ENCODE measurements around the gene NKX2-3.

The NKX2-3 gene

GRCh38 chr10:99539120-99539519 is 6.4 kb downstream of the NKX2-3 start:
- no peak for DNase-seq

GRCh38 chr10:99539820-99540219 is 7.1 kb downstream of the NKX2-3 start:
- no peak for DNase-seq

DNA sequence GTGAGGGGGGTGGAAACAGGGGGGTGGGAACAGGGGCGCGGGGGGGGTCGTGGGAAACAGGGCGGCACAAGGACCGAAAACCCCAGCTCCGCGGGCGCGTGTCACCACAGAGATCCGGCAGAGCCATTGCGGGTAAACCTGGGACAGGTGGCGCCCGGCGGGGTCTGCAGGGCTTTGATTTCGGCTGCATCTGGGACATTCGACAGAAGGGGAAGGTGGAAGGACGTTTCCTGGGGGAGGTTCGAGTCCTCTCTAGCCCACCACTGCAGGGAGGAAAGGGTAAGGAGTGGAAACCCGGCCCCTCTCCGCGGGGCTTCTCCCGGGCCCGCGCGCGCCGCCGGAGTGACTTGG is 7.5 kb downstream of the NKX2-3 start:
- DNase-seq, result no peak

- DNase-seq, result no peak
These were observed 8.2 kb downstream of the NKX2-3 start for GRCh38 chr10:99540657-99541531.

DNA sequence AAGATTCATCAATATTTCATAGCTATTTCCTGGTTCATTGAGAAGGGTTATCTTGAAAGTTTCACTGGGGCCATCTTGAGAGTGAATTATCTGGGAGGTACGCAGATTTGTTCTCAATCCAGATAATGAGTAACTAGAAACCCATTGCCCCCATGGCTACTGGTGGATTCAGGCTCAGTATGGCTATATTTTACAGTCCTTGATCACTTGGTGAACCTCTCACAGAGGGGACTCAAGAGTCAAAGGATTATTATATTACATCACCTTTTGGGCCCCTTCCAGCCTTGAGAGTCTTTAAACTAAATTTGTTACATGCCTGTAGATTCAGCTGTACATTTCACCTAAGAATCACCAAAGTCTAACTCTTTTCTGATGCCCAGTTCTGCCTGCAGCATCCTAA is 11.6 kb downstream of the NKX2-3 start:
- no peak for DNase-seq

- peak; percentile 3 for DNase-seq
These were observed 15.3 kb downstream of the NKX2-3 start for GRCh38 chr10:99548041-99548530.

DNA sequence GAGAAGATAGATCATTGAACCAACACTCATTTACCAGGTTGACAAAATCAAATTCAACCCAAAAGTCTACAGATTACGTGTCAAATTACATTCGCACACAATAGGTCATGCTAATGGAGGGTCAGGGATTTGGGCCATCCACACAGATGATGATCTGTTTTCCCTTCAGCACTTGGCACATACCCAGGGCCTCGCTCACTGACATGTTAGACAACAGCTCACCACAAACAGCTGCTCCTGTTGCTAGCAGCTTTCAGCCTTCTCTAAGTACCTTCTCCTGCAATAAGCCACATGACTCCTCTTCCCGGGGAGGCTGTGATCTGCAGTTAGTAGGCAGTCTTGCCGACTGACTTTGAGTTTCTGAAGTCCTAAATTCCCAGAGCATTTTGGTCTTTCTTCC is 18.4 kb downstream of the NKX2-3 start:
- DNase-seq, result peak; percentile 82

GRCh38 chr10:99551616-99552015 is 18.9 kb downstream of the NKX2-3 start:
- DNase-seq, result no peak

GRCh38 chr10:99555371-99555770 is 22.6 kb downstream of the NKX2-3 start:
- no peak for DNase-seq

DNA sequence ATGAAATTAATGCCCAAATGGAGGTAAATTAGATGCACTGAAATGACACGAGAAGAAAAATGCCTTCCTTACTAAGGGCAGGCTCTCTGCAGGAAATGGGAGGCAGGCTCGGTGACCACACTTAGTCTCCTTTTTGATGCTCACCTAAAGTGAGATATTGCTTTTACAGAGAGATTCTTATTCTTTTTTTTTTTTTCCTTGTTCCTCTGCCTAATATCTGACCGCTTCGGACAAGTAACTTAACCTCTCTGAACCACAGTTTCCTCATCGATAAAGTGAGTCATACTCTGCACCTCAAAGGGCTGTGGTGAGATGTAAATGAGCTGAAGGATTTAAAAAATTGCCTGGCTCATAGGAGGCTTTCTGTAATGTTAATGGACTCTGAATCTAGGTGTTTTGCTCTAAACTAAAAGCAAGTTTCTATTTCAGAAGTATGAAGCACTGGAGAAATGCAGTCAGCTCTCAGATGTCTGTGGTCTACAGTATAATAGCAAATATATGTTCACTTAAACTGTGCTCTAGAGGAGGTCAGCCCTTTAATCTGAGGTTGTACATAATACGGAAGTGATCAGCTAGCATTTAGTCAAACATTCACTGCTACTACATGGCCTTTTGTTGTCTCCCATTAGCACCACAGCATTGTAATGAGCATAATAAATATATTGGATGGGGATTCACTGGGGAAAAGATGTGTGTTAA is 23.2 kb downstream of the NKX2-3 start:
- DNase-seq, result no peak

DNA sequence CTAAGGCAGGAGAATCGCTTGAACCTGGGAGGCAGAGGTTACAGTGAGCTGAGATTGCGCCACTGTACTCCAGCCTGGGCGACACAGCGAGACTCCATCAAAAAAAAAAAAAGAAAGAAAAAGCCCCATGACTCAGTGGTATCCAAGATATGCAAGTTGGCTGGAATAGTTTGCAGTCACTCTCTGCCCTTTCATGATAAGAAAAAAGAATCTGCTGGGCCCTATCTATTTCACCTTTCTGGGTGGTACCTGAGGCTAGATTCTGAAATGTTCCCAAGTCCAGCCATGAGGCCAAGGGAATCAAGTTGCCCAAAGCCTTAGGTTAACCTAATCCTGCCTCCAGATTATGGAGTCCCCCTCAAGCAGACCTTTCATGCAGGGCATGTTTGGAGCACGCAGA is 24.3 kb downstream of the NKX2-3 start:
- DNase-seq, result no peak

GRCh38 chr10:99558708-99559107 is 26.0 kb downstream of the NKX2-3 start:
- no peak for DNase-seq

- peak; percentile 44 for DNase-seq
These were observed 27.8 kb downstream of the NKX2-3 start for GRCh38 chr10:99560277-99561126.

GRCh38 chr10:99562631-99563030 is 29.9 kb downstream of the NKX2-3 start:
- DNase-seq, result no peak

GRCh38 chr10:99564361-99564760 is 31.6 kb downstream of the NKX2-3 start:
- no peak for DNase-seq

GRCh38 chr10:99565166-99565565 is 32.4 kb downstream of the NKX2-3 start:
- DNase-seq, result no peak

GRCh38 chr10:99569253-99569939 is 36.7 kb downstream of the NKX2-3 start:
- no peak for DNase-seq

GRCh38 chr10:99569961-99570360 is 37.2 kb downstream of the NKX2-3 start:
- no peak for DNase-seq

GRCh38 chr10:99571816-99572215 is 39.1 kb downstream of the NKX2-3 start:
- DNase-seq, result no peak

- no peak for DNase-seq
These were observed 41.0 kb downstream of the NKX2-3 start for GRCh38 chr10:99573790-99574189.

DNA sequence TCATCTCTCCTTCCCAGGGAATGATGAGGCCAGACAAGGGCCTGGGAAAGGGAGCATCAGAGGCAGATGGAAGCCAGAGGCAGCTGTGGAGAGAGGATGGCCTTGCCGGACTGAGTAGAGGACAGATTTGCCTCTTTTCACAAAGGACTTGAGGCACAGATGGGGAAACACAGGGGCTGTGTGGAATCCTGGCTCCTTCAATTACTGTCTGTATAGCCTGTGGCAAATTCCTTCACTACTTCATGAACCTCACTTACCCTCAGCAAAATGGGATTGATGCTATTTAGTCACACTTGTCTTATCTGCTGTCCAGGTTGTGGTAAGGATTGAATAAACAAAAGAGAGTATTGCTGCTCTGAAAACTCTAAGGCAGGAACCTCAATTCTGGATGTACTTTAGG is 47.2 kb downstream of the NKX2-3 start:
- DNase-seq, result no peak

DNA sequence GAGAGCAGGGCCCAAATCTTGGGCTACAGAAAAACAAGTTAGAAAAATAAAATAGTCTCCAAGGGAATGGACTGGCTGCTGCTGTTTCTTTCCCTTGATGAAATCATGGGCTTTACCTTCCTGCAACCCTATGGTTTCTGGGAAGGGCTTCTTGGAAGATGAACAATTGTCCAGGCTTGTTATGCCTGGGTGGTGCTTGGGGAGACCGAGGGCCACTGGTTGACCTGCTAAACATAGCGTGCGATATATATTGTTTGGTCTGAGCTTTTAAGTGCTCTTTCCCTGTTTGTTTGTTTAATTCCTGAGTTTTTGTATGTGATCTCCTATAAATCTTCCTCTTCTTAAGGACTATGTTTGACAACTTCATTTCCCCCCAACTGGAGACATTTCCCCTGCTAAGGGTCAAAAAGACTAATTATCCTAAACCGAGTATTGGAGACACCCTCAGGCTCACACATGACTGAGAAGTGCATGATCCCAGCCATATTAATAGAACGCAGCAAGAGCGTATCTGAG is 49.6 kb downstream of the NKX2-3 start:
- no peak for DNase-seq
